Measurements from ENCODE around the gene TGM3. TPM values are rescaled to one million over a fixed set of nuclear protein-coding genes. Genes with fewer than 3 reads are reported as not detected.
A peak's percentile ranks its signal among the peaks of the same experiment; 100 is the strongest.

The TGM3 gene
- total RNA-seq, 5 donors from 2014 or later (not counting 1 experiment from before 2014, with no cell fraction given): not detected

DNA sequence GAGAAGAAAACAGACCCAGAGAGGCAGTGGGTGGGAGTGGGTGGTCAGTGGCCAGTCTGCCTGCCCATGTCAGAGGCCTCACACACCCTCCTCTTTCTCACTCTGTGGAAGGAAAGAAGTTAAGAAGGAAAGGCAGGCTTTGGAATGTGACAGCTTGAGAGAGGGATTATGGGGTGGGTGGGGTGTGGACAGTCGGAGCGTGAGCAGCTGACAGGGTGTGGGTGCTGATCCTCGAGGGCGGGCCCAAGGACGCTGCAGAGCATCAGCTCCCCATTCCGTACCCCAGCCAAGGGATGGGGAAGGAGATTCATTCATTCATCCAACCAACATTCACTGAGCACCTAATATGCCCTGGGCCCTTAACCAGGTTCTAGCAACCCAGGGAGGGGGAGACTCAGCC is 89.7 kb downstream of the TGM3 start:
- no CpG with 5 or more reads among the region's 6 CpGs for WGBS (ENCODE audit: insufficient coverage)

DNA sequence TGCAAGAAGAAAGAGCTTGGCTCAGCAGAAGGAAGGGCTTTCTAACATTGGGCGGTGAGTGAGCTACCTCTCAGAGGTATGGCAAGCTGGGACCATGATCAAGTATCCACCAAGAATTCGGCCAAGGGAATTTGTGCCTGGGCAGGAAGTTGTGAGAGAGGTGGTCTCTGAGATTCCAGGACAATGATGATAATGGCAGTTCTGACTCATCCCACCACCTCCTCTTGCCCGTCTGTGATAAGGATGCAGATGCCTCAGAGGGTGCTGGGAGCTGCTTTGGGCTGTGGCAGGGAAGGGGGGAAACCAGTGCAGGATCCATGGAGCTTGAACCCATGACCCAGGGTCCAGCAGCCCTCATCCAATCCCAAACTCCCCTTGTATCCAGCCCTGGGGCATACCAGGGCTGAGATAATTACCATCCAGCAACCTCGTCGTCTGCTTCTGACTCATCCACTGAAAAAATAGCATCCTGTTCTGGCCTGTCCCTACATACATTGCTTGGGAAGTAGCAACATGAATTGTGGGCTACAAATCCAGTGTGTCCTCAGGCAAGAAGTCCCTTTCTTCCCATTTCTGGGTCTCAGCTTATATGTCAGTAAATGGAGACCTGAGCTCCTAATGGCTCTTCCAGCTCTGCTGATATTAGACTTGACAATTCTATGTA is 90.8 kb downstream of the TGM3 start:
- H3K27me3 ChIP-seq (replicated peaks in 1 of 2; ENCODE audit: control insufficient read depth in 2 of 2, extremely low read depth in 1 of 2, insufficient read depth in 2 of 2, low read length in 1 of 2): peaks cover 0 to 13% of the 10 kb centered on the region in 2 experiments
- Mint-ChIP-seq H3K4me3 (no peak overlapping the region), H3K27me3 (peaks cover 1 to 14% of the 10 kb centered on the region in 2 donors), H3K9me3 (peaks cover 4 to 26% (median 7%) of the 10 kb centered on the region in 3 donors), H3K4me1 (peaks cover 2 to 5% (median 4%) of the 10 kb centered on the region in 3 donors), H3K36me3 (no peaks in the 10 kb centered on the region), H3K27ac (no peak overlapping the region)
- DNase-seq (no peak), ATAC-seq (replicated peaks in 1 of 4) (no peak)
- no peak overlapping the region for H3K4me3 ChIP-seq (ENCODE audit: control insufficient read depth in 1 of 2, extremely low read depth in 1 of 2, low read length in 1 of 2)
- WGBS (ENCODE audit: insufficient coverage): 73% methylated on average over 3 of the region's 5 CpGs
- POLR2A ChIA-PET: no interaction called here
- H3K4me1 ChIP-seq (ENCODE audit: control insufficient read depth in 1 of 2, extremely low read depth in 1 of 2, insufficient read depth in 2 of 2, low read length in 2 of 2): no peaks in the 10 kb centered on the region
- CTCF ChIA-PET: interaction anchor here in 1 of 2 donors (1.3 kb wide), 1 partner anchor 66 kb away, joined by 5 read pairs; no protein-coding TSS in a partner anchor
- no peaks in the 10 kb centered on the region for H3K36me3 ChIP-seq (ENCODE audit: control insufficient read depth in 2 of 2, extremely low read depth in 1 of 2, insufficient read depth in 1 of 2, low read length in 1 of 2)
- no peaks in the 10 kb centered on the region for H3K9me3 ChIP-seq
- no peak overlapping the region for H3K27ac ChIP-seq (ENCODE audit: low read length)

More for the DNA sequence above, 89.7 kb downstream of the TGM3 start:
- no peak for ATAC-seq (replicated peaks in 1 of 4)
- Mint-ChIP-seq H3K4me1 (peaks cover 6 to 8% (median 7%) of the 10 kb centered on the region in 3 donors), H3K9me3 (peaks cover 4 to 26% (median 7%) of the 10 kb centered on the region in 3 donors), H3K4me3 (no peak overlapping the region), H3K27ac (no peak overlapping the region), H3K36me3 (no peaks in the 10 kb centered on the region), H3K27me3 (peaks cover 1 to 14% of the 10 kb centered on the region in 2 donors)
- H3K27ac ChIP-seq (ENCODE audit: low read length): no peak overlapping the region
- no peak overlapping the region for H3K4me3 ChIP-seq (ENCODE audit: control insufficient read depth in 1 of 2, extremely low read depth in 1 of 2, low read length in 1 of 2)
- no peak for DNase-seq
- no peaks in the 10 kb centered on the region for H3K9me3 ChIP-seq
- peaks cover 0 to 20% of the 10 kb centered on the region in 2 experiments for H3K27me3 ChIP-seq (replicated peaks in 1 of 2; ENCODE audit: control insufficient read depth in 2 of 2, extremely low read depth in 1 of 2, insufficient read depth in 2 of 2, low read length in 1 of 2)
- CTCF ChIA-PET: no interaction called here
- no peaks in the 10 kb centered on the region for H3K36me3 ChIP-seq (ENCODE audit: control insufficient read depth in 2 of 2, extremely low read depth in 1 of 2, insufficient read depth in 1 of 2, low read length in 1 of 2)
- H3K4me1 ChIP-seq (ENCODE audit: control insufficient read depth in 1 of 2, extremely low read depth in 1 of 2, insufficient read depth in 2 of 2, low read length in 2 of 2): peaks cover 0 to under 1% of the 10 kb centered on the region in 2 experiments
- POLR2A ChIA-PET: no interaction called here

DNA sequence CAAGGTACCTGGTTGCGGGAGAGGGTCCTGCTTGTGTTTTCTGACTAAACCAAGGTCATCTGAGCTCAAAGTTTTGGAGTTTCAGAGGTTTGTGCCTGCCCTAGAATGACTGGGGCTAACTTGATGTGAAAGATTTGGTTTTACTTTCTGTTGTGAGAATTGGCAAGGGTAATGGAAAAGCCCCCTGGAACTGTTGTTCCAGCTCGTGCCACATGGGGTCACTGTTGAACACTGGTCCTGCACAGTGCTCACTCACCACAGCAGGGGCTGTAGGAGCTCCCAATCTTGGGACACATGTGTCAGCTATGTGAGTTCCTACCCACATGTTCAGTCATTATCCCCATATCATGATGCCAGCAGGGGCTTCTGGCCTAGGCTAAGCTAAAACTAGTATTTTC is 91.4 kb downstream of the TGM3 start:
- no peaks in the 10 kb centered on the region for H3K4me1 ChIP-seq (ENCODE audit: control insufficient read depth in 1 of 2, extremely low read depth in 1 of 2, insufficient read depth in 2 of 2, low read length in 2 of 2)
- no peaks in the 10 kb centered on the region for H3K36me3 ChIP-seq (ENCODE audit: control insufficient read depth in 2 of 2, extremely low read depth in 1 of 2, insufficient read depth in 1 of 2, low read length in 1 of 2)
- H3K9me3 ChIP-seq: no peaks in the 10 kb centered on the region
- H3K4me3 Mint-ChIP-seq: no peak overlapping the region
- no peaks in the 10 kb centered on the region for H3K36me3 Mint-ChIP-seq
- DNase-seq (peak in 19 of 35 experiments; percentile 4 to 34 (median 10)), ATAC-seq (replicated peaks in 1 of 4) (no peak)
- ChIA-PET CTCF (interaction anchor here in 1 of 2 donors (1.3 kb wide), 1 partner anchor 65 kb away, joined by 5 read pairs; no protein-coding TSS in a partner anchor), POLR2A (no interaction called here)
- H3K27ac ChIP-seq (ENCODE audit: low read length): no peak overlapping the region
- H3K27me3 ChIP-seq (replicated peaks in 1 of 2; ENCODE audit: control insufficient read depth in 2 of 2, extremely low read depth in 1 of 2, insufficient read depth in 2 of 2, low read length in 1 of 2): peaks cover 1 to 13% of the 10 kb centered on the region in 2 experiments
- H3K4me1 Mint-ChIP-seq: peaks cover 2 to 5% (median 4%) of the 10 kb centered on the region in 3 donors
- peaks cover 4 to 26% (median 7%) of the 10 kb centered on the region in 3 donors for H3K9me3 Mint-ChIP-seq
- WGBS (ENCODE audit: insufficient coverage): 49% methylated on average over 2 of the region's 2 CpGs
- H3K4me3 ChIP-seq (ENCODE audit: control insufficient read depth in 1 of 2, extremely low read depth in 1 of 2, low read length in 1 of 2): no peak overlapping the region
- no peak overlapping the region for H3K27ac Mint-ChIP-seq
- H3K27me3 Mint-ChIP-seq: peaks cover 1 to 14% of the 10 kb centered on the region in 2 donors

DNA sequence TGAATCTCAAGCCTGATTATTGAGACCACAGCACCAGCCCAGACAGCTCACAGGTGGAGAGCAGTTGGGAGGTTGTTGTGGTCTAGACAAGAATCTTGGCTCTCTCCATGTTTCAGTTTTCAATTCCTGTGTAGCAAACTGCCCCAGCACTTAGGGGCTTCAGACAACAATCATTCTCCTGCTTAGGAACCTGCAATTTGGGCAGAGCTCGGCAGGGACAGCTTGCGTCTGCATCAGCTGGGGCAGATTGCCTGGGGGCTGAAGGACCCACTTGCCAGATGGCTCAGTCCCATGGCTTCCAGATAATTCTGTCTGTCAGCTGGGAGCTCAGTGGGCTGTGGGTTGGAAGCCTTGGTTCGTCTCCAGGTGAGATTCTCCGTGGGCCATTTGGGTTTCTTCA is 91.8 kb downstream of the TGM3 start:
- H3K9me3 Mint-ChIP-seq: peaks cover 4 to 26% (median 7%) of the 10 kb centered on the region in 3 donors
- H3K27me3 Mint-ChIP-seq: peaks cover 1 to 14% of the 10 kb centered on the region in 2 donors
- H3K27ac Mint-ChIP-seq: no peak overlapping the region
- ATAC-seq (replicated peaks in 1 of 4) (no peak), DNase-seq (no peak)
- peaks cover 2 to 5% (median 4%) of the 10 kb centered on the region in 3 donors for H3K4me1 Mint-ChIP-seq
- H3K36me3 Mint-ChIP-seq: no peaks in the 10 kb centered on the region
- no peak overlapping the region for H3K27ac ChIP-seq (ENCODE audit: low read length)
- H3K4me1 ChIP-seq (ENCODE audit: control insufficient read depth in 1 of 2, extremely low read depth in 1 of 2, insufficient read depth in 2 of 2, low read length in 2 of 2): no peaks in the 10 kb centered on the region
- ChIA-PET CTCF (interaction anchor here in 1 of 2 donors (0.8 to 1.3 kb wide), 2 partner anchors 65 to 422 kb away, joined by 3 to 5 read pairs; no protein-coding TSS in a partner anchor), POLR2A (no interaction called here)
- H3K27me3 ChIP-seq (replicated peaks in 1 of 2; ENCODE audit: control insufficient read depth in 2 of 2, extremely low read depth in 1 of 2, insufficient read depth in 2 of 2, low read length in 1 of 2): peaks cover 2 to 12% of the 10 kb centered on the region in 2 experiments
- H3K4me3 Mint-ChIP-seq: no peak overlapping the region
- no peaks in the 10 kb centered on the region for H3K9me3 ChIP-seq
- H3K36me3 ChIP-seq (ENCODE audit: control insufficient read depth in 2 of 2, extremely low read depth in 1 of 2, insufficient read depth in 1 of 2, low read length in 1 of 2): no peaks in the 10 kb centered on the region
- 100% methylated on average over 2 of the region's 4 CpGs for WGBS (ENCODE audit: insufficient coverage)
- peak overlapping the region in 1 of 2 donors; percentile 7 for H3K4me3 ChIP-seq (ENCODE audit: control insufficient read depth in 1 of 2, extremely low read depth in 1 of 2, low read length in 1 of 2)

Other genes with a start within 250 kb of the TGM3 start
- gene STK35, start 194.2 kb upstream of the TGM3 start, total RNA-seq: 10 to 100 TPM; 16.2 to 20.6 (median 19.3) TPM
- gene TGM6, start 84.9 kb downstream of the TGM3 start, total RNA-seq: not detected
- 100 to 1,000 TPM; 120 to 139 (median 128) TPM for gene SNRPB, start 174.8 kb downstream of the TGM3 start, total RNA-seq
- 10 to 100 TPM in 4 of 5 donors, 1 to 10 TPM in 1; 7.6 to 14.2 (median 10.9) TPM for gene ZNF343, start 212.9 kb downstream of the TGM3 start, total RNA-seq
- not detected for gene TMC2, start 240.6 kb downstream of the TGM3 start, total RNA-seq